ENCODE data around the gene DYNLRB1. TPM values are rescaled to one million over a fixed set of nuclear protein-coding genes. Genes with fewer than 3 reads are reported as not detected.

Gene DYNLRB1
- polyA plus RNA-seq, 3 donors, result 139 to 166 (median 148) TPM

DNA sequence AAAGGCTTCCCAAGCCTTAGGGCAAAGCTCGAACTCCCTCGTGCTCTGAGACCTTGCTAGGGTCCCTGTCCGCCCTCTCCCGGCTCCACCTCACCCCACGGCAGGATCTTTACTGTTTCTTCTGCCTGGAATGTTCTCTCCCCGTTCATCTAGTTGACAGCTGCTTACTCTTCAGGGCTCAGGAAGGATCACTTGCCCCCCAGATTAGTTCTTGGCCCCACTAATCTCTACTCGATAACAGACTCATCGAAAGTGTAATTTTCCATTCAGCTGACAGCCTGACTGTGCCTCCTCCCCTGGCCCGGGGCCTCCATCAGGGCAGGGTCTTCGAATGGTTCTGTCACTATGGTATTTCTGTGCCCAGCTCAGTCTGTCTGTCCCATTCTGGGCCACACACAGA lies 45.4 kb downstream of the DYNLRB1 start:
- DNase-seq, result no peak
- 92% methylated on average over 10 of the region's 10 CpGs for WGBS (ENCODE audit: insufficient coverage)
- peaks cover 0 to 1% (median 0%) of the 10 kb centered on the region in 7 donors for H3K9me3 Mint-ChIP-seq
- Histone ChIP-seq H3K79me2 (ENCODE audit: insufficient read depth, low read length) (no peaks in the 10 kb centered on the region), H3K36me3 (replicated peaks in 1 of 2; ENCODE audit: control insufficient read depth in 1 of 2, insufficient read depth in 2 of 2, low read length in 2 of 2) (no peaks in the 10 kb centered on the region), H3K9ac (ENCODE audit: insufficient read depth, low read length, poor library complexity, severe bottlenecking) (no peak overlapping the region), H3K9me3 (replicated peaks in 1 of 2; ENCODE audit: control insufficient read depth in 1 of 2, insufficient read depth in 1 of 2, low read length in 2 of 2) (no peaks in the 10 kb centered on the region), H3K27me3 (ENCODE audit: control insufficient read depth in 2 of 2, insufficient read depth in 2 of 2, low read length in 2 of 2) (no peaks in the 10 kb centered on the region), H2AFZ (ENCODE audit: insufficient read depth, low read depth, low read length, poor library complexity, severe bottlenecking) (no peak overlapping the region), H3K4me2 (replicated peaks; ENCODE audit: extremely low read depth, low read length, poor library complexity, severe bottlenecking) (no peak overlapping the region), H3K27ac (ENCODE audit: low read depth in 1 of 2, low read length in 2 of 2) (peak overlapping the region in 1 of 2 donors; percentile 3), H4K20me1 (ENCODE audit: insufficient read depth, low read length) (no peaks in the 10 kb centered on the region), H3K4me1 (ENCODE audit: control insufficient read depth in 1 of 2, insufficient read depth in 2 of 2, low read length in 2 of 2) (peaks cover 7 to 16% of the 10 kb centered on the region in 2 donors), H3K4me3 (replicated peaks in 1 of 3; ENCODE audit: low read depth in 2 of 3, low read length in 3 of 3) (no peak overlapping the region)
- no peak overlapping the region for H3K4me3 Mint-ChIP-seq
- H3K27me3 Mint-ChIP-seq (ENCODE audit: low read depth in 3 of 3), result peaks cover 0 to 2% (median 0%) of the 10 kb centered on the region in 3 donors
- H3K4me1 Mint-ChIP-seq, result peaks cover 5% of the 10 kb centered on the region
- H3K36me3 Mint-ChIP-seq, result peaks cover 4 to 5% of the 10 kb centered on the region in 2 donors
- TF ChIP-seq, protein P1, sequence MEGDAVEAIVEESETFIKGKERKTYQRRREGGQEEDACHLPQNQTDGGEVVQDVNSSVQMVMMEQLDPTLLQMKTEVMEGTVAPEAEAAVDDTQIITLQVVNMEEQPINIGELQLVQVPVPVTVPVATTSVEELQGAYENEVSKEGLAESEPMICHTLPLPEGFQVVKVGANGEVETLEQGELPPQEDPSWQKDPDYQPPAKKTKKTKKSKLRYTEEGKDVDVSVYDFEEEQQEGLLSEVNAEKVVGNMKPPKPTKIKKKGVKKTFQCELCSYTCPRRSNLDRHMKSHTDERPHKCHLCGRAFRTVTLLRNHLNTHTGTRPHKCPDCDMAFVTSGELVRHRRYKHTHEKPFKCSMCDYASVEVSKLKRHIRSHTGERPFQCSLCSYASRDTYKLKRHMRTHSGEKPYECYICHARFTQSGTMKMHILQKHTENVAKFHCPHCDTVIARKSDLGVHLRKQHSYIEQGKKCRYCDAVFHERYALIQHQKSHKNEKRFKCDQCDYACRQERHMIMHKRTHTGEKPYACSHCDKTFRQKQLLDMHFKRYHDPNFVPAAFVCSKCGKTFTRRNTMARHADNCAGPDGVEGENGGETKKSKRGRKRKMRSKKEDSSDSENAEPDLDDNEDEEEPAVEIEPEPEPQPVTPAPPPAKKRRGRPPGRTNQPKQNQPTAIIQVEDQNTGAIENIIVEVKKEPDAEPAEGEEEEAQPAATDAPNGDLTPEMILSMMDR (IDR thresholded peaks at IDR 0.05), result no peak
- H3K27ac Mint-ChIP-seq, result peak overlapping the region in 3 of 7 donors; percentile 23 to 60 (median 52)
- intact Hi-C loops (cut with micrococcal nuclease), result loop anchor here in 1 of 2 donors (5.0 kb wide), 1 partner anchor 146 kb away; no protein-coding TSS in a partner anchor

DNA sequence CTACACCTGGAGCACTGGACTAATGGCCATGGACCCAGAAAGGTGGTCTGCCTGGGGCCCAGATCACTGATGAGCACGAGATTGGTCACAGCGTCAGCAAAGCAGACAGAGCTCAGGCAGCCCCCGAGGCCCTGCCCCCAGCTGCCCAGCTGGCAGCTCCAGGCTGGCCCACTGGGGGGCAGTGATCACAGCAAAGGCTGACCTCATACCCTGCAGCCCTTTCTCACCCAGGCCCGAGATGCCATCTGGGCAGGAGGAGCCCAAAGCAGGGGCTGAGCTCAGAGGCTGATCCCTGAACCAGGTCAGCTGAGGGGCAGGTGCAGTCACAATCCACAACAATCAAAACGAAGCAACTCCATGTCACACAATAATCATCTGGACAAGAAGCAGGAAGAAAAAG lies 46.4 kb downstream of the DYNLRB1 start:
- no peaks in the 10 kb centered on the region for H4K20me1 ChIP-seq (ENCODE audit: insufficient read depth, low read length)
- no peak overlapping the region for H2AFZ ChIP-seq (ENCODE audit: insufficient read depth, low read depth, low read length, poor library complexity, severe bottlenecking)
- Mint-ChIP-seq H3K4me3 (no peak overlapping the region), H3K9me3 (peaks cover 0 to 1% (median 0%) of the 10 kb centered on the region in 7 donors), H3K36me3 (peaks cover 5 to 11% of the 10 kb centered on the region in 2 donors), H3K27me3 (ENCODE audit: low read depth in 3 of 3) (peaks cover 0 to 2% (median 0%) of the 10 kb centered on the region in 3 donors), H3K4me1 (peaks cover 5% of the 10 kb centered on the region), H3K27ac (peak overlapping the region in 1 of 7 donors; percentile 14)
- no peak overlapping the region for H3K4me2 ChIP-seq (replicated peaks; ENCODE audit: extremely low read depth, low read length, poor library complexity, severe bottlenecking)
- H3K79me2 ChIP-seq (ENCODE audit: insufficient read depth, low read length), result no peaks in the 10 kb centered on the region
- no peak overlapping the region for H3K4me3 ChIP-seq (replicated peaks in 1 of 3; ENCODE audit: low read depth in 2 of 3, low read length in 3 of 3)
- WGBS (ENCODE audit: insufficient coverage), result 79% methylated on average over 4 of the region's 5 CpGs
- intact Hi-C loops (cut with micrococcal nuclease), result loop anchor here in 1 of 2 donors (5.0 kb wide), 1 partner anchor 145 kb away; no protein-coding TSS in a partner anchor
- no peak overlapping the region for H3K9ac ChIP-seq (ENCODE audit: insufficient read depth, low read length, poor library complexity, severe bottlenecking)
- DNase-seq, result no peak
- no peaks in the 10 kb centered on the region for H3K9me3 ChIP-seq (replicated peaks in 1 of 2; ENCODE audit: control insufficient read depth in 1 of 2, insufficient read depth in 1 of 2, low read length in 2 of 2)
- H3K27me3 ChIP-seq (ENCODE audit: control insufficient read depth in 2 of 2, insufficient read depth in 2 of 2, low read length in 2 of 2), result no peaks in the 10 kb centered on the region
- peaks cover 6 to 13% of the 10 kb centered on the region in 2 donors for H3K4me1 ChIP-seq (ENCODE audit: control insufficient read depth in 1 of 2, insufficient read depth in 2 of 2, low read length in 2 of 2)
- peak overlapping the region in 1 of 2 donors; percentile 3 for H3K27ac ChIP-seq (ENCODE audit: low read depth in 1 of 2, low read length in 2 of 2)
- H3K36me3 ChIP-seq (replicated peaks in 1 of 2; ENCODE audit: control insufficient read depth in 1 of 2, insufficient read depth in 2 of 2, low read length in 2 of 2), result no peaks in the 10 kb centered on the region
- TF ChIP-seq, protein P1 (IDR thresholded peaks at IDR 0.05), result peak; percentile 41
